SK-N-SH (cell line): ENCODE data around the gene C10orf90. TPM values are rescaled to one million over a fixed set of nuclear protein-coding genes. Genes with fewer than 3 reads are reported as not detected.

Experiments
- CTCF ChIA-PET: fragments of 300-600, 350-600 bp; formaldehyde crosslinking; extraction: SDS; loops from one replicate; lab custom pipeline; 2021; lab: Yijun Ruan, JAX
- POLR2A ChIA-PET: fragments of 350-600 bp; sonication (Branson Sonifier 250); formaldehyde crosslinking; extraction: SDS; loops from one replicate; lab custom pipeline; 2020; ENCODE audit warnings: antibody characterized with exemption, inconsistent platforms; lab: Yijun Ruan, JAX
- DNase-seq: peaks from one replicate; pipeline ENCODE4 v3.0.0; 2012
- H2AFZ ChIP-seq: fragments of 200-600 bp; sonication (generic); 2 replicates; pipeline ENCODE4 v1.8.1; 2016; ENCODE audit warnings: antibody characterized with exemption, mild to moderate bottlenecking, low read depth
- H3F3A ChIP-seq: fragments of 200-600 bp; sonication (generic); replicated peaks from 2 replicates; pipeline ENCODE3; 2016; ENCODE audit warnings: antibody characterized with exemption, mild to moderate bottlenecking; ENCODE audit not compliant: insufficient read depth
- H3K27ac ChIP-seq, 2 experiments: fragments of 200-500 bp in 1 of 2; fragments of 200-600 bp in 1 of 2; sonication (Bioruptor generic) in 1 of 2; sonication (generic), shearing (Covaris generic) in 1 of 2; 2 replicates each; pipeline versions ENCODE4 v1.5.1 to v1.6.1; 2014 to 2016; ENCODE audit warnings: low read depth in 2 of 2, inconsistent platforms in 1 of 2, low read length in 1 of 2, mild to moderate bottlenecking in 1 of 2, mixed read lengths in 1 of 2
- H3K27me3 ChIP-seq: fragments of 200-600 bp; sonication (generic), shearing (Covaris generic); 2 replicates; pipeline ENCODE4 v1.6.1; 2016; ENCODE audit warnings: mixed run types; ENCODE audit not compliant: insufficient read depth
- H3K36me3 ChIP-seq, 2 experiments: fragments of 200-500 bp in 1 of 2; fragments of 200-600 bp in 1 of 2; sonication (Bioruptor generic) in 1 of 2; sonication (generic) in 1 of 2; replicated peaks in 1 of 2; 2 replicates each; pipeline versions ENCODE3 to v1.5.1; 2014 to 2016; ENCODE audit warnings: low read length in 1 of 2, mild to moderate bottlenecking in 1 of 2; ENCODE audit not compliant: insufficient read depth in 2 of 2, control insufficient read depth in 1 of 2
- H3K4me1 ChIP-seq, 2 experiments: fragments of 200-500 bp in 1 of 2; fragments of 200-600 bp in 1 of 2; sonication (Bioruptor generic) in 1 of 2; sonication (generic), shearing (Covaris generic) in 1 of 2; 2 replicates each; pipeline versions ENCODE4 v1.5.1 to v1.6.1; 2014 to 2016; ENCODE audit warnings: low read depth in 1 of 2, low read length in 1 of 2, mixed run types in 1 of 2; ENCODE audit not compliant: insufficient read depth in 2 of 2, control insufficient read depth in 1 of 2
- H3K4me2 ChIP-seq: fragments of 200-600 bp; sonication (generic), shearing (Covaris generic); 2 replicates; pipeline ENCODE4 v1.6.1; 2017; ENCODE audit warnings: mixed run types
- H3K4me3 ChIP-seq, 2 experiments: fragments of 200-500 bp in 1 of 2; fragments of 200-600 bp in 1 of 2; sonication (Bioruptor generic) in 1 of 2; sonication (generic), shearing (Covaris generic) in 1 of 2; 2 replicates each; pipeline versions ENCODE4 v1.5.1 to v1.8.1; 2014 to 2016; ENCODE audit warnings: low read depth in 2 of 2, inconsistent platforms in 1 of 2, low read length in 1 of 2, mild to moderate bottlenecking in 1 of 2, mixed read lengths in 1 of 2, moderate library complexity in 1 of 2
- H3K79me2 ChIP-seq: fragments of 200-600 bp; sonication (generic); 2 replicates; pipeline ENCODE4 v1.8.1; 2017; ENCODE audit warnings: mild to moderate bottlenecking; ENCODE audit not compliant: insufficient read depth
- H3K9ac ChIP-seq: fragments of 200-600 bp; sonication (generic); 2 replicates; pipeline ENCODE4 v1.6.1; 2017; ENCODE audit warnings: mixed run types
- H3K9me2 ChIP-seq: fragments of 200-600 bp; sonication (generic); 2 replicates; pipeline ENCODE4 v1.6.1; 2017; ENCODE audit warnings: mixed run types
- H3K9me3 ChIP-seq: fragments of 200-600 bp; sonication (generic); 2 replicates; pipeline ENCODE4 v1.6.1; 2017; ENCODE audit warnings: mixed run types, mild to moderate bottlenecking, moderate library complexity
- H4K20me1 ChIP-seq: fragments of 200-600 bp; sonication (generic); 2 replicates; pipeline ENCODE4 v1.6.1; 2017; ENCODE audit warnings: mild to moderate bottlenecking, mixed run types; ENCODE audit not compliant: insufficient read depth
- CHD2 ChIP-seq: fragments of 150-350 bp; IDR thresholded peaks from 2 replicates; pipeline ENCODE4 v1.6.1; 2018; ENCODE audit warnings: low read length; ENCODE audit not compliant: partially characterized antibody
- CTCF ChIP-seq: fragments of 200-600 bp; sonication (generic); IDR thresholded peaks from 2 replicates; pipeline ENCODE4 v1.6.1; 2017; ENCODE audit warnings: antibody characterized with exemption, mild to moderate bottlenecking, moderate library complexity
- EP300 ChIP-seq, 2 experiments: IDR thresholded peaks; 2 replicates each; pipeline versions ENCODE4 v1.4.0 to v1.6.1; 2012; ENCODE audit warnings: borderline replicate concordance in 1 of 2, low read depth in 1 of 2, low read length in 1 of 2
- EZH2phosphoT487 ChIP-seq: fragments of 200-600 bp; sonication (generic); IDR thresholded peaks from 2 replicates; pipeline ENCODE4 v1.6.1; 2017; ENCODE audit warnings: low read depth, mixed run types, mild to moderate bottlenecking, antibody characterized with exemption, moderate library complexity, borderline replicate concordance
- FOXM1 ChIP-seq: IDR thresholded peaks from 2 replicates; pipeline ENCODE4 v1.4.0; 2012; ENCODE audit warnings: low read depth, mild to moderate bottlenecking
- JUND ChIP-seq: IDR thresholded peaks from 2 replicates; pipeline ENCODE4 v1.4.0; 2012
- MXI1 ChIP-seq: IDR thresholded peaks from 2 replicates; pipeline ENCODE4 v1.6.1; 2012; ENCODE audit warnings: mild to moderate bottlenecking, low read depth, low read length, improper control_type of control experiment
- NRF1 ChIP-seq: IDR thresholded peaks from 2 replicates; pipeline ENCODE4 v1.6.1; 2012; ENCODE audit warnings: low read depth, mild to moderate bottlenecking, low read length
- REST ChIP-seq: IDR thresholded peaks from 2 replicates; pipeline ENCODE4 v1.6.1; 2012; ENCODE audit warnings: mild to moderate bottlenecking, low read depth, low read length, moderate library complexity
- RFX5 ChIP-seq: IDR thresholded peaks from 2 replicates; pipeline ENCODE4 v1.6.1; 2012; ENCODE audit warnings: mild to moderate bottlenecking, improper control_type of control experiment, low read length
- SIN3A ChIP-seq: IDR thresholded peaks from 2 replicates; pipeline ENCODE4 v1.6.1; 2012; ENCODE audit warnings: low read depth, mild to moderate bottlenecking, low read length, moderate library complexity, borderline replicate concordance
- SMC3 ChIP-seq: IDR thresholded peaks from 2 replicates; pipeline ENCODE4 v1.6.1; 2012; ENCODE audit warnings: low read depth, low read length, improper control_type of control experiment
- TAF1 ChIP-seq: IDR thresholded peaks from 2 replicates; pipeline ENCODE4 v1.6.1; 2012; ENCODE audit warnings: low read depth, mild to moderate bottlenecking, low read length, moderate library complexity, borderline replicate concordance
- TCF12 ChIP-seq: IDR thresholded peaks from 2 replicates; pipeline ENCODE4 v1.4.0; 2012
- TEAD4 ChIP-seq: IDR thresholded peaks from 2 replicates; pipeline ENCODE4 v1.4.0; 2012; ENCODE audit warnings: mild to moderate bottlenecking, borderline replicate concordance; ENCODE audit not compliant: insufficient read depth
- USF1 ChIP-seq: IDR thresholded peaks from 2 replicates; pipeline ENCODE4 v1.4.0; 2012; ENCODE audit warnings: low read depth, borderline replicate concordance
- WGBS: methylation state at CpG from one replicate; pipeline ENCODE4 v1.1.6; 2017; ENCODE audit warnings: low lambda C conversion rate; 5-methylcytosine and 5-hydroxymethylcytosine counted together
- polyA plus RNA-seq, 3 experiments: library from polyadenylated mRNA; depleted of rRNA; stranded (reverse); fragments of >200 nt; gene quantifications; 2 replicates each; pipeline ENCODE4 v1.2.3, GENCODE V29; 2012

The C10orf90 gene
- polyA plus RNA-seq, 1 of the 3 experiments (the other 2 are of a cell fraction) = 0.21 TPM

GRCh38 chr10:126617208-126617607 is 53.3 kb downstream of the C10orf90 start:
- Histone ChIP-seq H3K4me2 (no peak overlapping the region), H4K20me1 (no peaks in the 10 kb centered on the region), H3F3A (no peaks in the 10 kb centered on the region), H3K36me3 (no peaks in the 10 kb centered on the region), H3K79me2 (no peaks in the 10 kb centered on the region), H3K27ac (no peak overlapping the region), H3K9me2 (no peaks in the 10 kb centered on the region), H3K27me3 (no peaks in the 10 kb centered on the region), H3K4me1 (no peaks in the 10 kb centered on the region), H3K9ac (no peak overlapping the region), H3K4me3 (no peak overlapping the region), H3K9me3 (no peaks in the 10 kb centered on the region), H2AFZ (no peak overlapping the region)
- DNase-seq = no peak
- CTCF ChIA-PET = no interaction called here
- WGBS = 25% methylated on average over 1 of the region's 1 CpG
- POLR2A ChIA-PET = no interaction called here
- TF ChIP-seq TAF1 (no peak), CTCF (no peak), EZH2phosphoT487 (no peak), TCF12 (no peak), MXI1 (no peak), JUND (no peak), TEAD4 (no peak), NRF1 (no peak), SMC3 (no peak), FOXM1 (no peak), CHD2 (no peak), USF1 (no peak), EP300 (IDR thresholded peaks at IDR 0.05; ENCODE audit: borderline replicate concordance in 1 of 2, low read depth in 1 of 2, low read length in 1 of 2) (no peak)

- 44% methylated on average over 3 of the region's 3 CpGs for whole genome bisulfite sequencing
- no peak overlapping the region for H2AFZ ChIP-seq
- DNase-seq = no peak
- no peaks in the 10 kb centered on the region for H3K27me3 ChIP-seq
- no peaks in the 10 kb centered on the region for H3K9me3 ChIP-seq
- CTCF ChIA-PET = no interaction called here
- H3K79me2 ChIP-seq = no peaks in the 10 kb centered on the region
- H3K9ac ChIP-seq = no peak overlapping the region
- no peak overlapping the region for H3K4me2 ChIP-seq
- no peaks in the 10 kb centered on the region for H3K9me2 ChIP-seq
- no peak overlapping the region for H3K4me3 ChIP-seq
- H3F3A ChIP-seq = no peaks in the 10 kb centered on the region
- H3K27ac ChIP-seq = no peak overlapping the region
- H3K36me3 ChIP-seq = no peaks in the 10 kb centered on the region
- no peaks in the 10 kb centered on the region for H4K20me1 ChIP-seq
- TF ChIP-seq SIN3A (no peak), EP300 (IDR thresholded peaks at IDR 0.05; ENCODE audit: borderline replicate concordance in 1 of 2, low read depth in 1 of 2, low read length in 1 of 2) (no peak), RFX5 (no peak), REST (no peak)
- H3K4me1 ChIP-seq = no peaks in the 10 kb centered on the region
- POLR2A ChIA-PET = no interaction called here
Measured at GRCh38 chr10:126616737-126617136, 53.8 kb downstream of the C10orf90 start.
